HepG2 (cell line): ENCODE measurements around the gene PRR35. TPM values are rescaled to one million over a fixed set of nuclear protein-coding genes. Genes with fewer than 3 reads are reported as not detected.

ENCODE experiments used
- ATAC-seq: fragments of 200-7000 bp; cut with Tn5 transposase; 3 replicates; pipeline ENCODE4 v1.9.1; 2020; ENCODE audit warnings: mild to moderate bottlenecking, moderate library complexity
- BruUV-seq: library from RNA; stranded (reverse); fragments of 400-500 nt; replicated peaks from 2 replicates; lab custom pipeline; 2021; lab: Mats Ljungman, UMichigan
- CTCF ChIA-PET: fragments of 300-600 bp; formaldehyde crosslinking; extraction: SDS; loops from one replicate; lab custom pipeline; 2021; ENCODE audit warnings: low total read pairs, inconsistent platforms, low intra/inter-chr PET ratio; lab: Yijun Ruan, JAX
- POLR2A ChIA-PET: fragments of 350-600 bp; sonication (Branson Sonifier 250); formaldehyde crosslinking; loops from one replicate; lab custom pipeline; 2020; ENCODE audit warnings: antibody characterized with exemption, inconsistent platforms; lab: Yijun Ruan, JAX
- DNase-seq: peaks from one replicate; pipeline ENCODE4 v3.0.0-alpha.2; 2015; ENCODE audit warnings: low spot score
- FAIRE-seq: peaks from 3 replicates; lab custom pipeline; 2011; peaks lifted over from hg19 to GRCh38; lab: Jason Lieb, UNC
- H2AFZ ChIP-seq: one replicate; pipeline ENCODE4 v1.6.1; 2011; ENCODE audit warnings: low read length, inconsistent platforms
- H3K27ac ChIP-seq: fragments of 300-600 bp; 3 replicates; pipeline ENCODE4 v1.8.0; 2011; ENCODE audit warnings: mixed run types, mild to moderate bottlenecking, mixed read lengths, low read length, inconsistent platforms; ENCODE audit not compliant: insufficient read depth; ENCODE audit errors: extremely low read length
- H3K27me3 ChIP-seq, 2 experiments: fragments of 200-600 bp in 1 of 2; 2 replicates in 1 of 2; 3 replicates in 1 of 2; pipeline versions ENCODE4 v1.6.0 to v1.8.0; 2011; ENCODE audit warnings: low read length in 2 of 2, mild to moderate bottlenecking in 2 of 2, moderate library complexity in 2 of 2, inconsistent platforms in 1 of 2; ENCODE audit not compliant: insufficient read depth in 2 of 2, control insufficient read depth in 1 of 2
- H3K36me3 ChIP-seq, 2 experiments: fragments of 200-600 bp in 1 of 2; replicated peaks in 1 of 2; 2 replicates in 1 of 2; 3 replicates in 1 of 2; pipeline versions ENCODE4 v1.5.1 to v1.8.0; 2011; ENCODE audit warnings: low read length in 2 of 2, inconsistent platforms in 1 of 2; ENCODE audit not compliant: insufficient read depth in 2 of 2, control insufficient read depth in 1 of 2
- H3K4me1 ChIP-seq: 2 replicates; pipeline ENCODE4 v1.5.1; 2012; ENCODE audit warnings: low read length, inconsistent platforms; ENCODE audit not compliant: insufficient read depth
- H3K4me2 ChIP-seq: 2 replicates; pipeline ENCODE4 v1.6.0; 2011; ENCODE audit warnings: low read depth, low read length, inconsistent platforms
- H3K4me3 ChIP-seq, 3 experiments: fragments of 200-600 bp in 1 of 3; sonication (generic), shearing (Covaris generic) in 1 of 3; replicated peaks in 1 of 3; 2 replicates each; pipeline ENCODE4 v1.5.1; 2011 to 2016; ENCODE audit warnings: low read length in 3 of 3, inconsistent platforms in 2 of 3, low read depth in 2 of 3, mild to moderate bottlenecking in 2 of 3, control low read depth in 1 of 3, mixed read lengths in 1 of 3; ENCODE audit not compliant: insufficient read depth in 1 of 3
- H3K79me2 ChIP-seq: one replicate; pipeline ENCODE4 v1.6.1; 2011; ENCODE audit warnings: low read length, inconsistent platforms; ENCODE audit not compliant: insufficient read depth
- H3K9ac ChIP-seq: 2 replicates; pipeline ENCODE4 v1.6.0; 2011; ENCODE audit warnings: mild to moderate bottlenecking, low read depth, low read length, inconsistent platforms; ENCODE audit not compliant: insufficient read depth
- H3K9me3 ChIP-seq: 2 replicates; pipeline ENCODE4 v1.5.1; 2012; ENCODE audit warnings: mild to moderate bottlenecking, low read length
- H4K20me1 ChIP-seq: 2 replicates; pipeline ENCODE4 v1.6.0; 2011; ENCODE audit warnings: inconsistent platforms, mild to moderate bottlenecking, low read length, moderate library complexity; ENCODE audit not compliant: insufficient read depth
- EP300 ChIP-seq, 3 experiments: sonication (generic) in 1 of 3; formaldehyde crosslinking in 1 of 3; IDR thresholded peaks; 2 replicates each; pipeline versions ENCODE4 v1.5.1 to v1.6.1; 2011 to 2020; ENCODE audit warnings: low read depth in 2 of 3, low read length in 2 of 3, borderline replicate concordance in 1 of 3, improper control_type of control experiment in 1 of 3, mild to moderate bottlenecking in 1 of 3, missing genetic modification reagents in 1 of 3, moderate library complexity in 1 of 3
- HDAC1 ChIP-seq: sonication (generic); formaldehyde crosslinking; IDR thresholded peaks from 2 replicates; pipeline ENCODE4 v1.5.1; 2020; ENCODE audit warnings: mild to moderate bottlenecking, missing genetic modification reagents
- HMG20A ChIP-seq: IDR thresholded peaks from 2 replicates; pipeline ENCODE4 v1.6.1; 2016; ENCODE audit warnings: borderline replicate concordance
- NBN ChIP-seq: fragments of 450-650 bp; conservative IDR thresholded peaks from 2 replicates; pipeline ENCODE4 v1.6.1; 2017
- PRPF4 ChIP-seq: fragments of 200-400 bp; formaldehyde crosslinking; IDR thresholded peaks from 2 replicates; pipeline ENCODE4 v1.6.1; 2016; ENCODE audit warnings: low read length, low read depth; ENCODE audit not compliant: poor library complexity, severe bottlenecking
- RBM22 ChIP-seq: fragments of 200-400 bp; formaldehyde crosslinking; optimal IDR thresholded peaks from 2 replicates; pipeline ENCODE3; 2017; ENCODE audit warnings: mild to moderate bottlenecking, low read length, moderate library complexity
- RFX5 ChIP-seq: IDR thresholded peaks from 2 replicates; pipeline ENCODE4 v1.6.1; 2011; ENCODE audit warnings: low read depth, low read length, improper control_type of control experiment
- ZNF138 ChIP-seq: sonication (generic); formaldehyde crosslinking; IDR thresholded peaks from 2 replicates; pipeline ENCODE4 v1.5.0; 2020; ENCODE audit warnings: mild to moderate bottlenecking, low read depth, missing genetic modification reagents
- ZNF446 ChIP-seq: sonication (generic); formaldehyde crosslinking; IDR thresholded peaks from 2 replicates; pipeline ENCODE4 v1.5.0; 2020; ENCODE audit warnings: mild to moderate bottlenecking, missing genetic modification reagents
- ZNF550 ChIP-seq: sonication (generic); formaldehyde crosslinking; IDR thresholded peaks from 2 replicates; pipeline ENCODE4 v1.4.0; 2020; ENCODE audit warnings: mild to moderate bottlenecking, missing genetic modification reagents, borderline replicate concordance
- ZNF780A ChIP-seq: sonication (generic); formaldehyde crosslinking; IDR thresholded peaks from 2 replicates; pipeline ENCODE4 v1.8.0; 2022; ENCODE audit warnings: mild to moderate bottlenecking, missing genetic modification reagents, moderate library complexity
- WGBS: methylation state at CpG from one replicate; pipeline ENCODE4 v1.1.6; 2017; ENCODE audit warnings: low lambda C conversion rate; 5-methylcytosine and 5-hydroxymethylcytosine counted together
- in situ Hi-C: cut with HindIII; loops from 2 replicates; pipeline ENCODE4 v1.10.0; 2017; ENCODE audit warnings: low pct_unique_long_range_greater_than_20kb; ENCODE audit not compliant: extremely low pct_ligation_motif_present
- intact Hi-C: fragments of 100-400 bp; cut with micrococcal nuclease; formaldehyde crosslinking; loops from one replicate; pipeline ENCODE4 v1.10.0; 2022; ENCODE audit not compliant: unreplicated experiment
- polyA plus RNA-seq, 8 experiments: library from polyadenylated mRNA; depleted of rRNA in 3 of 8; stranded (reverse) in 7 of 8; unstranded in 1 of 8; fragments of >200 nt; fragmentation: Illumina TruSeq in 4 of 8; extraction: Trizol in 4 of 8; gene quantifications; 2 replicates each; pipeline versions ENCODE4 v1.2.1 to v1.2.3, GENCODE V29; 2011 to 2016; ENCODE audit warnings: low read depth in 4 of 8, missing spikeins in 1 of 8, mixed read lengths in 1 of 8; ENCODE audit not compliant: insufficient read depth in 1 of 8
- total RNA-seq, 5 experiments: library from RNA; depleted of rRNA; stranded (reverse); fragments of >200 nt; fragmentation: Illumina TruSeq; extraction: Trizol; gene quantifications; 2 replicates each; pipeline ENCODE4 v1.2.3, GENCODE V29; 2016; ENCODE audit warnings: low read depth in 1 of 5
- TF ChIP-seq, protein P1 (sequence below): sonication (generic); formaldehyde crosslinking; conservative IDR thresholded peaks from 2 replicates; pipeline ENCODE4 v1.4.0; 2020; ENCODE audit warnings: mild to moderate bottlenecking, missing genetic modification reagents, moderate library complexity
- TF ChIP-seq, protein P2 (sequence below): sonication (generic); formaldehyde crosslinking; IDR thresholded peaks from 2 replicates; pipeline ENCODE4 v1.5.1; 2020; ENCODE audit warnings: mild to moderate bottlenecking, missing genetic modification reagents, moderate library complexity
- TF ChIP-seq, protein P3 (sequence below): sonication (generic); IDR thresholded peaks from 2 replicates; pipeline ENCODE4 v1.6.1; 2016; ENCODE audit warnings: low read depth, borderline replicate concordance
- TF ChIP-seq, protein P4 (sequence below): sonication (generic); formaldehyde crosslinking; IDR thresholded peaks from 2 replicates; pipeline ENCODE4 v1.8.0; 2022; ENCODE audit warnings: mild to moderate bottlenecking, missing genetic modification reagents, moderate library complexity

PRR35 gene
- total and polyA plus RNA-seq, 2 of the 13 experiments (the other 11 are each of a cell fraction or from before 2014, with no cell fraction given): 0.07 to 0.16 TPM

DNA sequence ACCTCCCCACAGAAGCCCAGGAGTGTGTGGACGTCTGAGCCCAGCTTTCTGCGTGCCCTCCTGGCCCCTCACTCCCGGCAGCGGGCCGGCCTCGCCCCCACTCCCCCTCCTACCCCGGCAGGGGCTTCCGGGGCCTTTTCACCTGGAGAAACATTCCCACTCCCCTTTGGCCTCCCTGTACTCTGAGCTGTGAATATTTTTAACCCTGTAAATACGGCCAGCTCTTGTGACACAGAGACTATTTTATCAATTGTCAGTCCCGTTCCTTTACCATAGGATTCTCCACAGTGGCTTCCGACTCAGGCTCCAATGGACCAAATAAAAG lies 5.9 kb upstream of the PRR35 start (continued):
- TF ChIP-seq, protein P1, sequence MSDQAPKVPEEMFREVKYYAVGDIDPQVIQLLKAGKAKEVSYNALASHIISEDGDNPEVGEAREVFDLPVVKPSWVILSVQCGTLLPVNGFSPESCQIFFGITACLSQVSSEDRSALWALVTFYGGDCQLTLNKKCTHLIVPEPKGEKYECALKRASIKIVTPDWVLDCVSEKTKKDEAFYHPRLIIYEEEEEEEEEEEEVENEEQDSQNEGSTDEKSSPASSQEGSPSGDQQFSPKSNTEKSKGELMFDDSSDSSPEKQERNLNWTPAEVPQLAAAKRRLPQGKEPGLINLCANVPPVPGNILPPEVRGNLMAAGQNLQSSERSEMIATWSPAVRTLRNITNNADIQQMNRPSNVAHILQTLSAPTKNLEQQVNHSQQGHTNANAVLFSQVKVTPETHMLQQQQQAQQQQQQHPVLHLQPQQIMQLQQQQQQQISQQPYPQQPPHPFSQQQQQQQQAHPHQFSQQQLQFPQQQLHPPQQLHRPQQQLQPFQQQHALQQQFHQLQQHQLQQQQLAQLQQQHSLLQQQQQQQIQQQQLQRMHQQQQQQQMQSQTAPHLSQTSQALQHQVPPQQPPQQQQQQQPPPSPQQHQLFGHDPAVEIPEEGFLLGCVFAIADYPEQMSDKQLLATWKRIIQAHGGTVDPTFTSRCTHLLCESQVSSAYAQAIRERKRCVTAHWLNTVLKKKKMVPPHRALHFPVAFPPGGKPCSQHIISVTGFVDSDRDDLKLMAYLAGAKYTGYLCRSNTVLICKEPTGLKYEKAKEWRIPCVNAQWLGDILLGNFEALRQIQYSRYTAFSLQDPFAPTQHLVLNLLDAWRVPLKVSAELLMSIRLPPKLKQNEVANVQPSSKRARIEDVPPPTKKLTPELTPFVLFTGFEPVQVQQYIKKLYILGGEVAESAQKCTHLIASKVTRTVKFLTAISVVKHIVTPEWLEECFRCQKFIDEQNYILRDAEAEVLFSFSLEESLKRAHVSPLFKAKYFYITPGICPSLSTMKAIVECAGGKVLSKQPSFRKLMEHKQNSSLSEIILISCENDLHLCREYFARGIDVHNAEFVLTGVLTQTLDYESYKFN (CRISPR knock-in tag): peak; percentile 72
- no peak for TF ChIP-seq ZNF446 (CRISPR knock-in tag)
- TF ChIP-seq, protein P2, sequence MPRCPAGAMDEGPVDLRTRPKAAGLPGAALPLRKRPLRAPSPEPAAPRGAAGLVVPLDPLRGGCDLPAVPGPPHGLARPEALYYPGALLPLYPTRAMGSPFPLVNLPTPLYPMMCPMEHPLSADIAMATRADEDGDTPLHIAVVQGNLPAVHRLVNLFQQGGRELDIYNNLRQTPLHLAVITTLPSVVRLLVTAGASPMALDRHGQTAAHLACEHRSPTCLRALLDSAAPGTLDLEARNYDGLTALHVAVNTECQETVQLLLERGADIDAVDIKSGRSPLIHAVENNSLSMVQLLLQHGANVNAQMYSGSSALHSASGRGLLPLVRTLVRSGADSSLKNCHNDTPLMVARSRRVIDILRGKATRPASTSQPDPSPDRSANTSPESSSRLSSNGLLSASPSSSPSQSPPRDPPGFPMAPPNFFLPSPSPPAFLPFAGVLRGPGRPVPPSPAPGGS (CRISPR knock-in tag): no peak

DNA sequence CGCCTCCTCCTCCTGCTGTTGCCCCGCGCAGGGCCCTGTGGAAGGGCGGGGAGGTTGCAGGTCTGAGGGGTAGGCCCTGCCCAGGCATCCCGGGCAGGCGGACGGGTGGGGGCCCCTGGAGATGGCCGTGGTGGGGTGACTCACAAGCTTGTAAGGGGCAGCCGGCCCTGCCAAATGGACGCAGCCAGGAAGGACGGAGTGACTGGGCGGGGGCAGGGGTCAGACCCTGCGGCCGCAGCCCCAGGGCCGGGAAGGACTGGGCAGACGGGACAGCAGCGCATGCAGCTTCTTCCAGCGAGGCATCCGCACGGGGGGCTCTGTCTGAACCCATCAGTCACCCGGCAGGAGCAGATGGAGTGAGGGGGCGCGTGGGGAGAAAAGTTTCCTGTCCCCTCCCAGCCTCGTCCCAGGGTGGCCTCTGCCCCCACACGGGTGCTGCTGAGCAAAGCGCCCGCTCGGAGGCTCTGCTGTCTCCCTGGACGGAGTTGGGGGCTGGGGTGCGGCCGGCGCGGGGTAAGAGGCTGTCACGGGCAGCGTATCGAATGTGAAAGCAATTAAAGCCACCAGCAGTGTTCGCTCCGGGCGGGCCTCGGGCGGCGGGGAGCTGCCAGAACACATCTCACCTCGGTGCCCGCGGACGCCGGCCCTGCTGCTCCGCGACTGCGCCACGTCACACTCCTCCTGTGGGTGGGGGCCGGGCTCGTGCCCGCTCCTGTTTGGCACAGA lies 5.4 kb upstream of the PRR35 start:
- DNase-seq (no peak), ATAC-seq (no peak), FAIRE-seq (no peak)
- no TSS peak for BruUV-seq
- Histone ChIP-seq H3K27ac (peak overlapping the region; percentile 67), H3K27me3 (peaks cover 2 to 14% of the 10 kb centered on the region in 2 experiments; a peak in 3 of 5 replicates), H4K20me1 (no peaks in the 10 kb centered on the region), H3K4me3 (no peak overlapping the region), H3K9ac (no peak overlapping the region), H3K79me2 (no peaks in the 10 kb centered on the region), H3K4me1 (peaks cover 63% of the 10 kb centered on the region), H3K4me2 (peak overlapping the region; percentile 13; the same call in 1 of the 2 replicates), H3K36me3 (peaks cover 0 to 3% of the 10 kb centered on the region in 2 experiments; a peak in 1 of 5 replicates), H3K9me3 (no peaks in the 10 kb centered on the region), H2AFZ (no peak overlapping the region)
- CTCF ChIA-PET: no interaction called here
- WGBS: 91% methylated on average over 48 of the region's 54 CpGs
- intact Hi-C loops (no loop called here), in situ Hi-C loops (no loop called here)
- POLR2A ChIA-PET: interaction anchor here (1.0 kb wide), 1 partner anchor 11 kb away, joined by 3 read pairs; no protein-coding TSS in a partner anchor
- TF ChIP-seq EP300 (IDR thresholded peaks at IDR 0.05; ENCODE audit: low read depth in 2 of 2, low read length in 2 of 2) (no peak), EP300 (CRISPR knock-in tag; IDR thresholded peaks at IDR 0.05; ENCODE audit: borderline replicate concordance) (no peak), NBN (no peak), HDAC1 (CRISPR knock-in tag) (no peak), HMG20A (CRISPR knock-in tag) (no peak), ZNF550 (no peak), ZNF780A (no peak), ZNF138 (CRISPR knock-in tag) (no peak), RBM22 (peak; percentile 67), PRPF4 (peak; percentile 33), RFX5 (no peak)
- TF ChIP-seq, protein P3, sequence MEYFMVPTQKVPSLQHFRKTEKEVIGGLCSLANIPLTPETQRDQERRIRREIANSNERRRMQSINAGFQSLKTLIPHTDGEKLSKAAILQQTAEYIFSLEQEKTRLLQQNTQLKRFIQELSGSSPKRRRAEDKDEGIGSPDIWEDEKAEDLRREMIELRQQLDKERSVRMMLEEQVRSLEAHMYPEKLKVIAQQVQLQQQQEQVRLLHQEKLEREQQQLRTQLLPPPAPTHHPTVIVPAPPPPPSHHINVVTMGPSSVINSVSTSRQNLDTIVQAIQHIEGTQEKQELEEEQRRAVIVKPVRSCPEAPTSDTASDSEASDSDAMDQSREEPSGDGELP: no peak
- TF ChIP-seq, protein P4, sequence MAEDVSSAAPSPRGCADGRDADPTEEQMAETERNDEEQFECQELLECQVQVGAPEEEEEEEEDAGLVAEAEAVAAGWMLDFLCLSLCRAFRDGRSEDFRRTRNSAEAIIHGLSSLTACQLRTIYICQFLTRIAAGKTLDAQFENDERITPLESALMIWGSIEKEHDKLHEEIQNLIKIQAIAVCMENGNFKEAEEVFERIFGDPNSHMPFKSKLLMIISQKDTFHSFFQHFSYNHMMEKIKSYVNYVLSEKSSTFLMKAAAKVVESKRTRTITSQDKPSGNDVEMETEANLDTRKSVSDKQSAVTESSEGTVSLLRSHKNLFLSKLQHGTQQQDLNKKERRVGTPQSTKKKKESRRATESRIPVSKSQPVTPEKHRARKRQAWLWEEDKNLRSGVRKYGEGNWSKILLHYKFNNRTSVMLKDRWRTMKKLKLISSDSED (CRISPR knock-in tag): no peak
